ENCODE data around the gene SPAG6.

- no peak for TF ChIP-seq YY1 (IDR thresholded peaks at IDR 0.05; ENCODE audit: insufficient read depth, insufficient read length)
- no peak for TF ChIP-seq ZNF274 (IDR thresholded peaks at IDR 0.05; ENCODE audit: low read depth, low read length)
- no peak for TF ChIP-seq SUZ12 (IDR thresholded peaks at IDR 0.05; ENCODE audit: extremely low read depth, insufficient read depth, insufficient read length)
Measured at GRCh38 chr10:22442063-22442462, 96.8 kb downstream of the SPAG6 start.
